Measurements from ENCODE around the gene MFSD6L.
"Not testable (repeated sequence)": the region's sequence is repeated elsewhere in the genome, so short reads cannot be mapped to it uniquely, and the experiment has no call there.

MFSD6L gene

GRCh38 chr17:8826808-8827435, 27.8 kb upstream of the MFSD6L start:
- no peak for DNase-seq

GRCh38 chr17:8825802-8826201, 26.6 kb upstream of the MFSD6L start:
- no peak for DNase-seq

GRCh38 chr17:8823279-8823678, 24.1 kb upstream of the MFSD6L start:
- DNase-seq, result no peak

- DNase-seq, result no peak
Measured at GRCh38 chr17:8822401-8823035, 23.4 kb upstream of the MFSD6L start.

- DNase-seq, result no peak
Measured at GRCh38 chr17:8821446-8822105, 22.4 kb upstream of the MFSD6L start.

GRCh38 chr17:8820311-8821010, 21.3 kb upstream of the MFSD6L start:
- no peak for DNase-seq

GRCh38 chr17:8818654-8819330, 19.6 kb upstream of the MFSD6L start:
- DNase-seq, result no peak

- no peak for DNase-seq
Measured at GRCh38 chr17:8818047-8818446, 18.9 kb upstream of the MFSD6L start.

- peak in 6 of 56 donors; percentile 1 to 26 (median 11) for DNase-seq
Measured at GRCh38 chr17:8806926-8807550, 7.9 kb upstream of the MFSD6L start.

GRCh38 chr17:8806253-8806925, 7.2 kb upstream of the MFSD6L start:
- no peak for DNase-seq

- DNase-seq, result not testable (repeated sequence)
Measured at GRCh38 chr17:8805396-8805795, 6.2 kb upstream of the MFSD6L start.

GRCh38 chr17:8803531-8804420, 4.6 kb upstream of the MFSD6L start:
- DNase-seq, result no peak

GRCh38 chr17:8801135-8801840, 2.1 kb upstream of the MFSD6L start:
- no peak for DNase-seq

GRCh38 chr17:8800656-8801055, 1.5 kb upstream of the MFSD6L start:
- DNase-seq, result no peak

- no peak for DNase-seq
Measured at GRCh38 chr17:8799570-8800212, 526 bp upstream of the MFSD6L start.

GRCh38 chr17:8798176-8798845, 854 bp downstream of the MFSD6L start:
- DNase-seq, result no peak

GRCh38 chr17:8797621-8798175, 1.5 kb downstream of the MFSD6L start:
- no peak for DNase-seq
